Stimulated activated CD4-positive, alpha-beta T cell treated with anti-CD3 and anti-CD28 coated beads, Interleukin-12 subunit alpha, Interleukin-12 subunit beta, amount 100 ng/mL, for 24 hours (primary cell): ENCODE measurements around the gene TMC1.

ENCODE experiments used
- DNase-seq, 2 experiments: peaks; one replicate each; pipeline ENCODE4 v3.0.0-alpha.2; 2020; ENCODE audit warnings: low read depth in 2 of 2

TMC1 gene

DNA sequence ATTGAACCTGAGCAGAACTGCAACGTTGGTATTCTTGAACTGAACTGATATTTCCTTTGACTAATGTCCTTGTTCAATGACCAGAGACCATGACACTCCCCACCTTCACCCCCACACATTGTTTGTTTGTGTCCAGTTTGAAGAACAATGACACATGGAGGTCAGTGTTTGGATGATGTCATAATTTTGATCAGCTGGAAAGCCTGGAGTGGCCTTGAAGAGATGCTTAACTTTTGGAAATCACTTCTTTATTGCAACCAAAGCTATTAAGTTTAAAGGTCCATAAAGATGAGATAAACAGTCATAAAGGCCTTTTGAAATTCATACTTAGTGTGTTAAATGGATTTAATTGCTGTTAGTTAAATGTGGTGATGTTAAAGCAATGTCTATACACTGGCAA is 92.7 kb downstream of the TMC1 start:
- no peak for DNase-seq

DNA sequence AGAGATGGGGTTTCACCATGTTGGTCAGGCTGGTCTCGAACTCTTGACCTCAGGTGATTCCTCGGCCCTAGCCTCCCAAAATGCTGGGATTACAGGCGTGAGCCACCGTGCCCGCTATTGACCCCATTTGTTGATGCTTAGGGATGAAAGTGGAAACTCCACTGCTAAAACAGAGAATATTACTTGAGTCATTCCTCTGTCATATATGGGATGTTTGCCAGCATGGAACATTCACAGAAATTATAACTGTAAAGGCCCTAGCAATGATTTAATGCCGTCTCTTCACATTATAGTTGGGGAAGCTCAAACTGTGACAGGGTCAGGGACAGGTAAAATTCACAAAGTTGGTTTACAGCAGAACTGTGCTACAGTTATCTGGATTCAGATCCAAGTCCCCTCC is 94.5 kb downstream of the TMC1 start:
- no peak for DNase-seq

DNA sequence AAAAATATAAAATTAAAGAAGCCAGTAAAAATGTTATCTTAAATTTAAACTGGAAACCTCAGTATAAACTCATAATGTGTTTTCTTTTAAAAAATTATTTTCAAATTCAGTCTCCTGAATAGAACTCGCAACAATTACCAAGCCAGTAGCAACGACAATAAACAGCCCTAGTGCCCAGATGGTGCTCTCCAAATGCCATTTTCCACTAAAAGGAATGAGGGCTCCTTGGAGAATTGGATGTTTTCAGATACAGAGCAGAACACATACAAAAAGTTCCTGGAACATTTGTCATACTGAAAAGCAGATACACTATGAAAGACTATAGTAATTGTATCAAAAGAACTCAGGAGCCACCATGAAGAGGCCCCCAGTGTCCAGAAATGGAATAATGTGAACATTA is 97.4 kb downstream of the TMC1 start:
- DNase-seq: no peak

DNA sequence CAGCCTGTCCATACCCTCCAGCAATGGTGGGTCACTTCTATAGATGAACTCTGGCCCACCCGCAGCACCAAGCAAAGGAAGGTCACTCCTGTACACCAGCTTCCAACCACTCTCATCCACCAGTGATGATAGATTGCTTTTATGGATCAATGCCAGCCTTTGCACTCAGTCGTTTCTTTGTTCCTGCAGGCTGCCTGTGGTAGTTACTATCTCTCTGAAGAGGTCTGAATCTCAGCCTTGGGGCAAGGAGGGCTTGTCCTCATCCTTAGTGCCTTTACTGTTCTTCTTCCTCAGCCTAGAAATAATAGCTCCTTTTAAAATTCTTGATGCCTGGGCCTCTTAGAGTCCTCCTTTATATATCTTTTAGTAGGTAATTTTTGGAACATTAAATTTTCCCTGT is 100.8 kb downstream of the TMC1 start:
- DNase-seq: no peak

DNA sequence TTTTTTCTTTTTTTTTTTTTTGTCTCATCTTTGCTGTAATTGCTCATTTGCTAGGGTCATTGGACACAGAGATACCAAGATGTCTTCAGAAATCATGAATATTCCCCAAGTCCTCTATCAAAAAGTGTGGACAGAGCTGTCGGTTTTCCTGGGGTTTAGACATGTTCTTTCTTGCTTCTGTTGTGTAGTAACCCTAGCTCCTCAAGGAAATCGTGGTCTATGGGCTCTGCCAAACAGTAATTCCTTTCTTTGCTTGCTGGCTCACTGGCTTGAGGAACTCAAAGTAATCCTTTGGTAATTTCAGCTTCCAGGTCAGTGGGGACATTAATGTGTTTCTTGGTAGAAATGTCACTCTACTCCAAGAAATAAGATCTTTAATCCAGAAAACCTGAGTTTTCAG is 101.7 kb downstream of the TMC1 start:
- no peak for DNase-seq

DNA sequence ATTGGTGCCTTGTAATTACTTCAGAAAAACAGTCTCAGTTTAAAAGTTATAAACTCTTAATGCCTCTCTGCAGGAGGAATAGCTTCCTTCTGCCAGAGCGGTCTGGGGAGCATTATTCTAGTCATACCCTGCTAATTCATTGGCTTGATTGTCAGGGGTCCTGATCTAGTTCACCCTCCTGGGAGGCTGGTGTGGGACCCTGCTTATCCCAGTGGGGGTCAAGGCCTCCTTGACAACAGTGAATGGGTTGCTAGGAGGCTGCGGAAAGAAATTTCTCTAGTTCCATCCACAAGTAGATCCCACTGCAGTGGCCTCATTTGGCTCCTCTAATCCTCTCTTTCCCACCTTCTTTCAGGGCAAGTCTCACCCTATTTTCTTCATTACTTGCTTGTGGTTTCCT is 105.7 kb downstream of the TMC1 start:
- DNase-seq: no peak

DNA sequence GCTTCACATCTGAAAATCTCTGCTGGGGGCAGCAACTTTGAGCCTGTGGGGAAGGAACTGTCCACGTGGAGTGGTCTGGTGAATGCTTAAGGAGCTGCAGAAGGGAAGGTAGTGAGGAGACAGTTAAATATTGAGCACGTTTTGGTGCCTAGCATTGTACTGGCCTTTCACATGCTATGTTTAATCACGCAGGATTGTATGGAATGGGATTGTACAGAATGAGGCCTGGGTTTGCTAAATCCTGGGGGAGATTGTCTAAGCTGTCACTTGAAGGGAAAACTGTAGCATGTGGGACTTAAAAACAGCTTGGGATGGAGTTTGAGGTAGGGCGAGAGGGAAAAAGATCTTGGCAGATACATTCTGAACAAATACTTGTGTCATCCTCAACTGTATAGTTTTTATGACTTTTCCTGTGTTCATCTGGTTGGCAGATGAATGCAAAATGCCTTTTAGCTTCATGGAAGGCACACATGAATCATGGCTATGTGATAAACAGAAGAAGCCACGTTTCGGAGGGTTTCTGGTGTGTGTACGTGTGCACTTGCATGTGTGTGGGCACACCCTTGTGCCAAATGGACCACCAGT is 106.6 kb downstream of the TMC1 start:
- no peak for DNase-seq

DNA sequence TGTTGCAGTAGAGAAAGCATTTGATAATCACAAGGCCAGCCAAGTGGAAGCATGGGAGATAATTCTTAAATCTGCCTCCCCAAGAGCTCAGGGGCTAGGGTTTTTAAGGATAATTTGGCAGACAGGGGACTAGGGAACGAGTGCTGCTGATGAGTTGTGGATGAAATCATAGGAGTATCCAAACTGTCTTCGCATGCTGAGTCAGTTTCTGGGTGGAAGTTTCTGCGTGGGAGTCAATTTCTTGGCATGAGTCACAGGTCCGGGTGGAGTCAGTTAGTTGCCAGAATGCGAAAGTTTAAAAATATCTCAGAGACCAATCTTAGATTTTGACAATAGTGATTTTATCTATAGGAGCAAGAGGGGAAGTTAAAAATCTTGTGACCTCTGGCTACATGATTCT is 112.6 kb downstream of the TMC1 start:
- DNase-seq: peak in 1 of 2 experiments; percentile 14

DNA sequence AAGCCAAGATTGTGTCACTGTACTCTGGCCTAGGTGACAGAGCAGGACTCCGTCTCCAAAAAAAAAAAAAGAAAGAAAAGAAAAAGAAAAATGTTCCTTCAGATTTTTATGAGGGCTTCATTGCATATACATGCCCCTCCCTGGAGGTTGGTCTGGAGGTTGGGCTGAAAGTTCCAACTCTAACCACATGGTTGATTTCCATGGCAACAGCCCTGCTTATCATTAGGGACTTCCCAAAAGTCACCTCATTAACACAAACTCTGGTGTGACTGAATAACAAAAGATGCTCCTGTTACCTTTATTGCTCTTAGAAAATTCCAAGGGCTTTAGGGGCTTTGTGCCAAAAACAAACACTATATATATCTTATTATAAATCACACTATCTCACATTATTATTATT is 113.8 kb downstream of the TMC1 start:
- DNase-seq: no peak

DNA sequence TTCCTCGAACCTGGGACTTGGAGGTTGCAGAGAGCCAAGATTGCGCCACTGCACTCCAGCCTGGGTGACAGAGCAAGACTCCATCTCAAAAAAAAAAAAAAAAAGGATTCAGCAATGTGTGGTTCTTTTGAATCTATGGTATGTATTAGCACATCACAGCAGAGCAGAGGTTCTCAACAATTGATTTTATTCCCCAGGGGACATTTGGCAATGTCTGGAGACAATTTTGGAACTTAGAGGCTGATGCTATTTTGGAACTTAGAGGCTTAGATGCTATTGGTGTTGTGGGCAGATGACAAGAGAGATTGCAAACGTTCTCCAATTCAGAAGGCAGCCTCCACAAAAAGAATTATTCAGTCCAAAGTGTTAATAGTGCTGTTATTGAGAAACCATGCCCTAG is 115.2 kb downstream of the TMC1 start:
- no peak for DNase-seq

DNA sequence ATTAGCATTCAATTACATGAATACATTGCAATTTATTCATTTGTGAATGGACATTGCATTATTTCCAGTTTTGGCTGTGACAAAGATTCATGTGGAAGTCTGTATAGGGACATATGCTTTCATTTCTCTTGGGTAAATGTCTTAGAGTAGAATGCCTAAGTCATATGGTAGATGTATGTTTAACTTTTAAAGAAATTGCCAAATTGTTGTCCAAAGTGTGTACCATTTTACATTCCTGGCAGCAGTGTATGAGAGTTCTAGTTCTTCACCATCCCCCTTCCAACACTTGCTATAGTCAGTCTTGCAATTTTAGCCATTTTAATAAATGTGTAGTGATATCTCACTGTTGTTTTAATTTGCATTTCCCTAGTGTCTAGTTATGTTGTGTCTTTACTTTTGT is 122.2 kb downstream of the TMC1 start:
- DNase-seq: no peak

DNA sequence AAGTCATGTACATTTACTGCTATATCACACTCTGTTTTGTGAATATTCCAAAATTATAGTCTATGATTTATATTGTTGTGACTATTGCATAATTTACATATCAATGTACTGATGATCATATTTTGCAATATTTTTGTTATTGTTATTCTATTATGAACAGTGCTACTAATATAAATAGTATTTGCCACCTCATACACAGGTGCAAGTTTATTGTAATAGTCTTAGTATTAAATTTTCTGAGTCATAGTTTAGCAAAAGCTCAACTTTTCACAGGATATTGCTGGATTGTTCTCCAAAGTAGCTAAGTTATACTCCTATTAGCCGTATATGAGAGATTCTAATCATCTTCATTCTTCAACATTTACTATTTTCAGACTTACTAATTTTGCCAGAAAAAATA is 124.7 kb downstream of the TMC1 start:
- no peak for DNase-seq

DNA sequence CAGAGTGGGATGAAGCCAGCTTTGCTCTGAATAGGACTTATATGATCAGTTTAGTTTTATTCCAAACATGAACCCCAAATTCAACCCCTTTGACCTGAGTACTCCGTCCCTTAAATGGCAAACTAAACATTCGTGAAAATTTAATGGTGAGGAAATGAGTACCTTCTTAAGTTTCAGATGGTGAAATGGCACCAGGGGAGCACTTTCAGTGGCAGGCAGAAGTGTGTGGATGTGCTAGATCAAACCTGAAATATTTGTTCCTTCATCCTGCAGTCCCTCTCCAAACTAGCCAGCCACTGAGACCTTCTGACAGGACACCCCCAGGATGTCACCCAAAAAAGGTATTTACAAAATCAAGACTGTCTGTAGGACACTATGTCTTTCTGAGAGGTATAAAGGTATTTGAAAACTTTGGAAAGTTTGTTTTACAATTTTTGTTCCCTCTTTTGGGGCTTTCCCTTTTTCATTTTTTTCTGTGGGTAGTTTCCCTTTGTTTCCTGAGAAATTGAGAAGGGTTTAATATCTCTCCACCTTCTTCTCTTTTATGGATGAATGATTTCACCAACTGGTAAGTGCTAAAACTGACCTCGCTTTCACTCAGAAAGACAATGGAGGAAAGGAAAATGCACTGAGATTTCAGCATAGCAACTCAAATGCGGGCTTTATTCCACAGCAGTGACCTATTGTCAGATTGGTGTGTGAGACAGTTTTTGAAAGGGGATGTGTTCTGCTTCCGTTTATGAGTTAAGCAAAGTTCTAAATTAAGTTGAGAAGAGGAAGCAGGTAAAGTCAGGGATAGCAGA is 127.1 kb downstream of the TMC1 start:
- DNase-seq: no peak

DNA sequence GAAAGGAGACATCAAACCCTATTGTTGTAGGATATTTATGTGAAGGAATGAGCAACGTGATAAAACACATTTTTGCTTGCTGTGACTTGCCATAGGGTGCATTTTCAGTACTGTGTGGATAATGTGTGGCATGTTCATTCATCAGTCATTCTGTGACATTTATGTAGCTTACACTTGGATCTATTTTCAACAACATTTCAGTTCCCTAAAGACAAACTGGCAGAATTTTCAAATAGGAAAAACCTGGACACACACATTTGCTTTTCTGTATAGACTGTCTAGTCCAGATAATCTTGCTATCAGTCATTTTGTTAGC is 127.7 kb downstream of the TMC1 start:
- DNase-seq: no peak

DNA sequence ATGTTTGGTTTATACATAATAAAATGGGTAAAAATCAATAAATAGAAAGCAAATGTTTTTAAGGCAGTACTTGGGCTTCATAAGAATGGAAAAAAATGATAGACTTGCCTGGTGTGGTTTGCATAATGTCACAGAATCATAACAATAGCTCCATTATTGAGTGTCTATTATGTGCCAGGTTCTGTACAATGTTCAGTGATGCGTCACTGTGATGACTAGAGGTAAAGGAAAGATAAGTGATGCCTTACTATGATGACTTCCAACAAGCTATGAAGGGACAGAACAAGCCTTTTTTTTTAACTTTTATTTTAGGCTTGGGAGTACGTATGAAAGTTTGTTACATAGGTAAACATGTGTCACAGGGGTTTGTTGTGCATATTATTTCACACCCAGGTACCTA is 128.8 kb downstream of the TMC1 start:
- no peak for DNase-seq

DNA sequence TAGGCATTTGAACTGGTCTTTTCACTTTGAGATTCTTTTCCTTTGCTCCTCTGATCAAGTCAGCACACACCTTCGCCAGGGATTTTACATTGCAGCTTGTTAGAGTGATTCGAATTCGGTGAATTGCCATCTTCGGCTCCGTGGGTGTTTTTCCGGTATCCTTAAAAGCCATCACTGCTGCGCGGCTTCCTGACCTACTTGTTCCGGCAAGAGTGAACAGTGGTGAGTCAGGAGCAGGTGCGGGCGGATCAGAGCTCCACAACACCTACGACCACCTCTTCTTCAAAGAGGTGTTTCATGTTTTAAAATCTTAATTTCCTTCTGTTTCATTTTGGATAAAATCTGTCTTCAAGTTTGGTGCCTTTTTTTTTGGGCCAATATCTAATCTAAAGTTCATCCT is 134.6 kb downstream of the TMC1 start:
- no peak for DNase-seq

DNA sequence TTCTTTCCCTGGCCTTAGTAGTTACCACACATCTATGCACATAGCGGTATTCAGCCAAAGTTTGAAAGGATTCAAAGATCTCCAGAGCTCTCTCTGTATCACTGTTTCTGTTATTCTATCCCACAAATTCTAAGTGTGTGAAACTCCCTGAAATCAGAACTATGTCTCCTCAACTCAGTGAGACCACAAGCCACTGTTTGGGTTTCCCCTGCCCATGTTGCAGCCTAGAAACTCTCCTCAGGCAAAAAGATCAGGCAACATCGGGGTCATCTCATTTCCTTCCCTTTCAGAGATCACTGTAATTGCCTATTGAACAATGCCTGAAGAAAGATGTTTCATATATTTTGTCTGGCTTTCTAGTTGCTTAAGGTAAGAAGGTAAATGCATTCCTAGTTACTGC is 135.6 kb downstream of the TMC1 start:
- DNase-seq: no peak

DNA sequence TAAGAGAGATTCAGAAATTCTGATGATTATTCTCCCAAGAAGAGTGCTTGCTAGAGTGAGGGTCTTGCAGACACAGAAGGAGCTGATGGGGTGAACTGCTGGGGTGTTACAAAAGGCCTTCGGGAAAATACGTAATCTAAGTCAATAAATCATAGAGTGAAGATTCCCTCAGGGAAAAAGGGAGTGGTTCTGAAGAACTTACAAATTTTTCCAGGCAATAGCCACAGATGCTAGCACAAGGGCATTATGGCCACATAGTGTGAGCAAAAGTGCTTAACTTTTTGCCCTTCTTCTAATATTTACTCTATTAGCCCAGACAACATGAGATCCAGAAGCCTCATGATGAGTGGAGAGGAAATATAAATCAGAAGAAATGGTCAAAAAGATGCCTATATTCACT is 137.3 kb downstream of the TMC1 start:
- DNase-seq: no peak

DNA sequence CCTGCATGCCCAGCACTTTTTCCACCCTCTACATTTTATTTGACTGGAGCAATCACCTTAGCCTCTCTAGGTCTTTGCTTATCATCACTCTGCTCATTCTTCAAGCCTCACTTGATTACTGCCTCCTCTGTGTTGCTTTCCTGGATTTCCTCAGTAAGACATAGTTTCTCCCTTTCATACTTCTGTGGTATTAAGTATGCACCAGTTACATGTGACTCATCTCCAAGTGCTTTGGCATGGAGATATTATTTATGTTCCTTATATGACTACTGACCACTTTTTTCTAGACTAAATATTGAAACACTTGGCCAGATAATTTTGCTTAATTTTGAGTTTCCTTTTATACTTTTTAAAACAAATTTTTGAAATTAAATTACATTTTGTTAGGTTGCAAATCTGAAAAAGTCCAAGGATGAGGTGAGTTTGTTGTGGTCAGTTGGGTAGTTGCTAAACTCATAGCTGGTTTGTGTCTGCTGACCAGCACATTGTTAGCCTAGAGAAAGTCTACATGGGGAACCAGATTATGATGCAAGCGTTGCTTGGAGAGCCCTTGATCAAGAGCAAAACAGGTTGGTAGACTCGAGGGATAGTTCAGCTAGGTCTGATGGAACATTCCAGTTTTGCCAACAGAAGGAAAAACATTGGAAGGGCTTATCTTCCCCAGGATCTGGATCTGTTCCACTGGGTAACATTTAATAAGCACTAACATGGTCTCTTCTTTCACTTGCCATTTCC is 140.2 kb downstream of the TMC1 start:
- DNase-seq: no peak

DNA sequence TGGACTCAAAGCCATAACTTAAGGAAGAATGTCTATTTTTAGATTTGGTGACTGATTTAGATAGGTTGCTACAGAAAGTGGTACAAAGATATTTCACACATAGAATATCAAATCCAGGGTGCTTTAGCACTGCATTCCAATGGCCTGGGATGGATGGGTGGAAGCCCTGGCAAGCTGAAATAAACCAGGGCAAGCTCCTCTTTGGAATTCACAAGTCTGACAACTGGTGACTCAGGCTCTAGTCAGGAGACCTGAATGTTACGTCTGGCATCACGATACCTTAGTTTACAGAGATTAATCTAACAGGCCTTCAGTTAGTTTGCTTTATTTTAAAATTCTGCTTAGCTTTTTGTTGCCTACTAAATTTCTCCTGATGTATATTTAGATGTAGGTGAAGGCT is 144.0 kb downstream of the TMC1 start:
- DNase-seq: no peak

DNA sequence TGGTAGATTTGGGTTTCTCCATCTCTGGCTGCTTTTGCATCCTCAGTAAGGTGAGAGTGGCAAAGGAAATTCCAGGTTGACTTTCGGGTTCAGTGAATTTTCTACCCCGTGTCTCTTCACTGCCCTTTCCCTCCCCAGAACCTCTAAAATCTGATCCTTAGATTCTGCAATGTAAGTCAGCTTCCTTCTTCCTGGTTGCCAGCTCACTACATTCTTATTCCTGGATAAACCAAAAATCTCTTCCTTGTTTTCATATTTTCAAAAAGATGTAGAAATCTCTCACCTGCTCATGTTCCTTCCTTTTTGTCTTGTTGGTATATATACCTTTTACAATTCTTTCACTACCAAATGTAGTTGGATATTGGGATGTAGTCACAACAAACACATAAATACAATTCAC is 145.8 kb downstream of the TMC1 start:
- no peak for DNase-seq

DNA sequence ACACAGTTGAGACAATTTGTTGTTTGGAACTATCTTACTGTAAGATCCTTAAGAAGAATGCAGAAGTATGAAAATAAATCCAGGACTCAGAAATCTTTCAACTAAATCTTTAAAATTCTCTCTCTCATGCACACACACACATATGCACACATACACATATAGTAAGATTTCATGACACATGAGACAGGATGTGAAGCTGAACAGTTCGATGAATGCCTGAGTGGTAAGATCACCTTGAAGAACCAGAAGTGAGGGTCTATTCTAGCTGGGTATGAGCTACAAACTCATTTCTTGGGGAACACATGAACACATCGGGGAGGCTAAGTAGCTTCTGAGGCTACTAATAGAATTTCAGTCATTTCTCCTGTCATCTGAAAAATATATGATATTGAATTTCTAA is 153.6 kb downstream of the TMC1 start:
- no peak for DNase-seq

DNA sequence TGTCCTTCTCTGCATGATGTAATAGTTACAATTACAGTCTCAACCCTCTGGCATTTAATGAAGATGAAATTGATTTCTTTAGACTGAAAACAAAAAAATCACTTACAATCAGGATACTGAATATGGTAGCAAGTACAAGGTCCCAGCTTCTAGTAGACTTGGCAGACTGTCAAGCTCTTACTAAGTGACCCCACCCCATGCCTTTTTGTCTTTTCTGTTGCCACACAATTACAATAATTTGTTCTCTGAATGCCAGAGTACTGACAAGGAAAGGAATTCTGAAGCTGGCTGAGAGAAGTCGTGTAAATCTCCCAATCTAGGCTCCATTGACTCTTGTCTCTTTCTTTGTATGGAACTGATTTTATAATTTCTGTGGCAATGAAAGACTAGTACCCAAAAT is 154.2 kb downstream of the TMC1 start:
- no peak for DNase-seq
